CD4-positive, alpha-beta T cell (primary cell): Measurements from ENCODE around the gene CHST15. TPM values are rescaled to one million over a fixed set of nuclear protein-coding genes. Genes with fewer than 3 reads are reported as not detected.

ENCODE experiments used
- ATAC-seq: fragments of 200-7000 bp; cut with Tn5 transposase; one replicate; pipeline ENCODE4 v1.10.0; 2022; ENCODE audit warnings: mild to moderate bottlenecking; ENCODE audit not compliant: poor library complexity
- CTCF ChIA-PET: fragments of 350-600 bp; sonication (Branson Sonifier 250); formaldehyde crosslinking; loops from one replicate; lab custom pipeline; 2021; ENCODE audit warnings: antibody characterized with exemption, inconsistent platforms; lab: Charles Lee
- POLR2A ChIA-PET: fragments of 350-600 bp; sonication (Branson Sonifier 250); formaldehyde crosslinking; loops from one replicate; lab custom pipeline; 2021; ENCODE audit warnings: antibody characterized with exemption, inconsistent platforms; lab: Charles Lee
- DNase-seq, 14 experiments: peaks; one replicate each; pipeline ENCODE4 v3.0.0-alpha.2; 2013 to 2020; ENCODE audit warnings: mixed read lengths in 2 of 14
- H3K27ac ChIP-seq, 2 donors: one replicate each; pipeline versions ENCODE4 v1.5.1 to v1.7.0; 2013; ENCODE audit warnings: low read length in 2 of 2, low read depth in 1 of 2, mild to moderate bottlenecking in 1 of 2
- H3K27me3 ChIP-seq, 2 experiments: 1 replicate in 1 of 2; 2 replicates in 1 of 2; pipeline versions ENCODE4 v1.6.1 to v1.7.0; 2013; ENCODE audit warnings: low read length in 2 of 2, control low read depth in 1 of 2, mild to moderate bottlenecking in 1 of 2, moderate library complexity in 1 of 2; ENCODE audit not compliant: insufficient read depth in 2 of 2, control insufficient read depth in 1 of 2
- H3K36me3 ChIP-seq: one replicate; pipeline ENCODE4 v1.6.1; 2013; ENCODE audit warnings: low read length, control low read depth; ENCODE audit not compliant: insufficient read depth
- H3K4me1 ChIP-seq: one replicate; pipeline ENCODE4 v1.6.1; 2013; ENCODE audit warnings: low read length, control low read depth; ENCODE audit not compliant: insufficient read depth
- H3K4me3 ChIP-seq: one replicate; pipeline ENCODE4 v1.5.1; 2013; ENCODE audit warnings: mild to moderate bottlenecking, low read length, moderate library complexity
- H3K9me3 ChIP-seq, 2 experiments: 1 replicate in 1 of 2; 2 replicates in 1 of 2; pipeline versions ENCODE4 v1.6.1 to v1.7.0; 2013; ENCODE audit warnings: low read length in 2 of 2, mild to moderate bottlenecking in 2 of 2, control low read depth in 1 of 2, moderate library complexity in 1 of 2; ENCODE audit not compliant: control insufficient read depth in 1 of 2, insufficient read depth in 1 of 2
- H3K27ac Mint-ChIP-seq: one replicate; pipeline ENCODE4 v1.8.0; 2020; ENCODE audit warnings: mixed read lengths
- H3K27me3 Mint-ChIP-seq: one replicate; pipeline ENCODE4 v1.8.0; 2021; ENCODE audit warnings: mixed read lengths
- H3K36me3 Mint-ChIP-seq: one replicate; pipeline ENCODE4 v1.8.0; 2021; ENCODE audit warnings: low read depth, mixed read lengths
- H3K4me1 Mint-ChIP-seq: one replicate; pipeline ENCODE4 v1.8.0; 2021; ENCODE audit warnings: low read depth, mixed read lengths
- H3K4me3 Mint-ChIP-seq: one replicate; pipeline ENCODE4 v1.8.0; 2020; ENCODE audit warnings: mild to moderate bottlenecking, mixed read lengths
- H3K9me3 Mint-ChIP-seq: one replicate; pipeline ENCODE4 v1.8.0; 2020; ENCODE audit warnings: mixed read lengths
- CTCF ChIP-seq: fragments of 200-600 bp; IDR thresholded peaks from one replicate; pipeline ENCODE4 v1.8.0; 2022; ENCODE audit warnings: antibody characterized with exemption, mild to moderate bottlenecking
- intact Hi-C, 2 experiments: fragments of 100-400 bp; cut with DNase I in 1 of 2; cut with micrococcal nuclease in 1 of 2; formaldehyde crosslinking; loops; one replicate each; pipeline versions ENCODE4 v1.15.1 to v1.9.0; 2023 to 2025; cut with DNase I, micrococcal nuclease
- total RNA-seq, 174 experiments: library from RNA in 2 of 174; stranded (reverse) in 2 of 174; gene quantifications; one replicate each; pipeline ENCODE4 v1.2.3 and lab custom pipeline; 2021 to 2026

Gene CHST15
- total RNA-seq, 2 experiments from 2014 or later: 0.42 to 0.52 TPM

GRCh38 chr10:124086787-124087671 lies 6.4 kb downstream of the CHST15 start:
- POLR2A ChIA-PET: no interaction called here
- Mint-ChIP-seq H3K36me3 (no peaks in the 10 kb centered on the region), H3K4me3 (no peak overlapping the region), H3K4me1 (peaks cover 5% of the 10 kb centered on the region), H3K9me3 (no peaks in the 10 kb centered on the region), H3K27me3 (peaks cover 33% of the 10 kb centered on the region), H3K27ac (no peak overlapping the region)
- intact Hi-C loops: no loop called here
- no peak overlapping the region for H3K4me3 ChIP-seq
- CTCF ChIA-PET: no interaction called here
- ATAC-seq (no peak), DNase-seq (no peak)
- no peak overlapping the region for H3K27ac ChIP-seq
- H3K36me3 ChIP-seq: no peaks in the 10 kb centered on the region
- no peak for TF ChIP-seq CTCF
- peaks cover 10 to 15% of the 10 kb centered on the region in 2 experiments for H3K27me3 ChIP-seq
- H3K4me1 ChIP-seq: peaks cover 2% of the 10 kb centered on the region
- H3K9me3 ChIP-seq: peaks cover 0 to 4% of the 10 kb centered on the region in 2 experiments

DNA sequence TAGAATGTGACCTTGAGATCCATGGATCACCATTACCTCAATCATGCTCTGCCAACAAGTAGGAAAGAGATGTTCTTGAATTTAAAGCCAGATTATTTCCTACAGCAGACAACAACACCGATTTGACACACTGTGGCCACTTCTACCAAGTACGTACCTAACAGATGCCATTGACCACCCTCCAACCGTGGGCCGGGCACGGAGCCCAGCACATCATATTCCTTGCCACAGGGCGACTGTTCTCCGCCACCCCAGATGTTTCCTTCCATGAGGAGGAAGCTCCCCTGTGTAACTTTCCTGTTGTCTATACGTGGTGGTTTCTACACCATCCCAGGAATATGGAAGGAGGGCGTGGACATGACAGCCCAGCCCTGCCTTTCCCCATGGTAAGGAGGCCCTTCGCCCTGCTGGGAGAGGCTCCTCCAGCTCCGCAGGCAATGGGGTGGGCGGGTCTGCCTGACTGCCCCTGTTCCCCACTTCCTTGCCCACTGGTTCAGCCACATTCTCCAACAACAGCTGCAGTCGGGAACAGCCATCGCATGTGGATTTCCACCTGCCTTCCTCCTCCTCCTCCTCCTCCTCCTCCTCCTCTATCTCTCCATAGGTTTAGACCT lies 7.2 kb downstream of the CHST15 start:
- intact Hi-C loops: no loop called here
- no peaks in the 10 kb centered on the region for H3K4me1 ChIP-seq

GRCh38 chr10:124085680-124086079 lies 7.7 kb downstream of the CHST15 start:
- H3K36me3 ChIP-seq: no peaks in the 10 kb centered on the region
- H3K9me3 ChIP-seq: peaks cover 0 to 4% of the 10 kb centered on the region in 2 experiments
- no peaks in the 10 kb centered on the region for H3K4me1 ChIP-seq
- intact Hi-C loops: no loop called here
- Mint-ChIP-seq H3K4me1 (no peaks in the 10 kb centered on the region), H3K9me3 (no peaks in the 10 kb centered on the region), H3K27me3 (peaks cover 26% of the 10 kb centered on the region), H3K27ac (no peak overlapping the region), H3K36me3 (no peaks in the 10 kb centered on the region), H3K4me3 (no peak overlapping the region)
- H3K27me3 ChIP-seq: peaks cover under 1 to 6% of the 10 kb centered on the region in 2 experiments
- H3K4me3 ChIP-seq: no peak overlapping the region
- no peak for DNase-seq
- no peak for ATAC-seq
- no peak for TF ChIP-seq CTCF
- ChIA-PET CTCF (no interaction called here), POLR2A (no interaction called here)
- H3K27ac ChIP-seq: no peak overlapping the region

More for the DNA sequence above, 7.2 kb downstream of the CHST15 start:
- Mint-ChIP-seq H3K9me3 (no peaks in the 10 kb centered on the region), H3K4me3 (no peak overlapping the region), H3K36me3 (no peaks in the 10 kb centered on the region), H3K27ac (no peak overlapping the region), H3K4me1 (peaks cover 4% of the 10 kb centered on the region), H3K27me3 (peaks cover 32% of the 10 kb centered on the region)
- ChIA-PET CTCF (no interaction called here), POLR2A (no interaction called here)
- no peak for DNase-seq
- Histone ChIP-seq H3K4me3 (no peak overlapping the region), H3K27me3 (peaks cover 6 to 11% of the 10 kb centered on the region in 2 experiments), H3K27ac (no peak overlapping the region), H3K9me3 (peaks cover 0 to 4% of the 10 kb centered on the region in 2 experiments), H3K36me3 (no peaks in the 10 kb centered on the region)
- TF ChIP-seq CTCF: no peak
- ATAC-seq: no peak
